Duodenal mucosa (tissue), 2 donors: Measurements from ENCODE around the gene CHRM1.

Source experiments
- H3K27ac ChIP-seq: one replicate; pipeline ENCODE4 v1.7.0; 2013; ENCODE audit warnings: low read depth, low read length
- H3K27me3 ChIP-seq, 2 donors: one replicate each; pipeline ENCODE4 v1.7.0; 2013; ENCODE audit warnings: low read length in 2 of 2, control low read depth in 1 of 2; ENCODE audit not compliant: insufficient read depth in 2 of 2, control insufficient read depth in 1 of 2
- H3K36me3 ChIP-seq, 2 donors: one replicate each; pipeline ENCODE4 v1.7.0; 2013; ENCODE audit warnings: low read length in 2 of 2, control low read depth in 1 of 2; ENCODE audit not compliant: insufficient read depth in 2 of 2, control insufficient read depth in 1 of 2
- H3K4me1 ChIP-seq, 2 donors: one replicate each; pipeline ENCODE4 v1.7.0; 2013; ENCODE audit warnings: low read length in 2 of 2, control low read depth in 1 of 2; ENCODE audit not compliant: insufficient read depth in 2 of 2, control insufficient read depth in 1 of 2
- H3K4me3 ChIP-seq, 2 donors: one replicate each; pipeline ENCODE4 v1.7.0; 2013; ENCODE audit warnings: low read length in 2 of 2, low read depth in 1 of 2
- H3K9ac ChIP-seq, 2 donors: one replicate each; pipeline ENCODE4 v1.7.0; 2013; ENCODE audit warnings: low read length in 2 of 2, low read depth in 1 of 2
- H3K9me3 ChIP-seq, 2 donors: one replicate each; pipeline ENCODE4 v1.7.0; 2013; ENCODE audit warnings: low read length in 2 of 2, control low read depth in 1 of 2; ENCODE audit not compliant: control insufficient read depth in 1 of 2

Gene CHRM1

DNA sequence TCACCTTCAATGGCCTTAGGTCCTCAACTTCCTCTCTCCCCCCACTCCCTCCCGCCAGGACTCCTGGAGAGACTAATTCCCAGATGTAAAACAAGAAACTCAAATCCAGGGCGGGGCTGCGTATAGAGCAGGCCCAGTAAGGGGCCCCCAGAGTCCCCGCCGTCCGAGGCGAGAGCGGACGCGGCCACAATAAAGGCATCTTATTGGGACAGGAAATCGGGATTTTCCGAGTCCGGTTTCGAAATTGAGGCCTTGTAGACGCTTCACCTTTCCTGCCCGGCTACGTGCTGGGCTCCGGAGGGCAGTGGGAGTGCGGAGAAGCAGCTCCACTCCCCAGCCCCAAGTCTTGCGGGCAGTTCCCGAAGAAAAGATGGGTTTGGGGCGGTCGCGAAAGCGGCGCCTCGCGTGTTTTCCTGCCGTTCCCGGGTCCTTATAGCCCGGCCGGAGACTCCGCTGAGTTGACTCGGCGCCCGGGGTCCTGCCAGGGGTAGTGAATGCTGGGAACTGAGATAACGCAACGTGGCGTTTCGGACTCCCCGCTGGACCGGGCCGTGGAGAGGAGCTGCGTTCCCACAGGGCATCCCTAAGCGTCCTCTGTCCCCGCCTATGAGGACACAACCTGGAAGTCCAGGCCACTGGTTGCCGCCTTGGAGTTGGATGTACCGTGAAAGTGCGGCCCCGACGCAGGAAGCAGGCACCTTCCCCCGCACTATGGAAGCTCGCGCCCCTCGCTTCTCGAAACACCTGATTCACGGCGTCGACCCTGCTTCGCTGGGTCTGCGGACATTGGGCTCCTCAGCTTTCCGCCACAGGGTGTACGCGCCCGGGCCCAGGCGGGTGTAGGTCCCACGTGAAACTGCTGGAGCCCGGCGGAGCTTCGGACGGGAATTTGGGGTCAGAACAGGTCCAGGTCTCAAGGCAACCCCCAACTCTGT is 4.8 kb upstream of the CHRM1 start:
- peak overlapping the region; percentile 54 to 56 for H3K4me3 ChIP-seq
- H3K27ac ChIP-seq = no peak overlapping the region
- peaks cover 54 to 64% of the 10 kb centered on the region in 2 donors for H3K27me3 ChIP-seq
- no peaks in the 10 kb centered on the region for H3K9me3 ChIP-seq
- peaks cover 23 to 40% of the 10 kb centered on the region in 2 donors for H3K4me1 ChIP-seq
- no peaks in the 10 kb centered on the region for H3K36me3 ChIP-seq
- no peak overlapping the region for H3K9ac ChIP-seq

DNA sequence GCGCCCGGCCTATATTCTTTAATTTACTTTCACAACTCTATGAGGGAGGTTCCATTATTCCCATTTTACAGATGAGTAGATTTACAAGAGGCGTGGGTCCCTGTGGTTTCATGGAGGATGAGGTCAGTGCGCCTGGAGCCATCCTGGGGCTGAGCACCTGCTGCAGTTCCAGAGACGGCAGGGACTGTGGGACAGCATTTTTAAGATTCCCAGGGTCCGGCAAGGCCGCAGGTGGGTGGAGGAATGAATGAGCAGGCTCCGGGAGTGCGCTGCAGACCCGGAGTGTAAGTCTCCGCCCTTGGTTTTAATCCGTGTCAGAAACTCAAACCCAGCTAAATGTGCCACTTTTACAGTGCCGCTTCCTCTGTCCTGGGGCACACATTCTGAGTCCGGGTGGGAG is 4.1 kb upstream of the CHRM1 start:
- Histone ChIP-seq H3K4me1 (peaks cover 23 to 40% of the 10 kb centered on the region in 2 donors), H3K27me3 (peaks cover 58 to 66% of the 10 kb centered on the region in 2 donors), H3K9me3 (no peaks in the 10 kb centered on the region), H3K27ac (no peak overlapping the region), H3K36me3 (no peaks in the 10 kb centered on the region), H3K4me3 (no peak overlapping the region), H3K9ac (no peak overlapping the region)

DNA sequence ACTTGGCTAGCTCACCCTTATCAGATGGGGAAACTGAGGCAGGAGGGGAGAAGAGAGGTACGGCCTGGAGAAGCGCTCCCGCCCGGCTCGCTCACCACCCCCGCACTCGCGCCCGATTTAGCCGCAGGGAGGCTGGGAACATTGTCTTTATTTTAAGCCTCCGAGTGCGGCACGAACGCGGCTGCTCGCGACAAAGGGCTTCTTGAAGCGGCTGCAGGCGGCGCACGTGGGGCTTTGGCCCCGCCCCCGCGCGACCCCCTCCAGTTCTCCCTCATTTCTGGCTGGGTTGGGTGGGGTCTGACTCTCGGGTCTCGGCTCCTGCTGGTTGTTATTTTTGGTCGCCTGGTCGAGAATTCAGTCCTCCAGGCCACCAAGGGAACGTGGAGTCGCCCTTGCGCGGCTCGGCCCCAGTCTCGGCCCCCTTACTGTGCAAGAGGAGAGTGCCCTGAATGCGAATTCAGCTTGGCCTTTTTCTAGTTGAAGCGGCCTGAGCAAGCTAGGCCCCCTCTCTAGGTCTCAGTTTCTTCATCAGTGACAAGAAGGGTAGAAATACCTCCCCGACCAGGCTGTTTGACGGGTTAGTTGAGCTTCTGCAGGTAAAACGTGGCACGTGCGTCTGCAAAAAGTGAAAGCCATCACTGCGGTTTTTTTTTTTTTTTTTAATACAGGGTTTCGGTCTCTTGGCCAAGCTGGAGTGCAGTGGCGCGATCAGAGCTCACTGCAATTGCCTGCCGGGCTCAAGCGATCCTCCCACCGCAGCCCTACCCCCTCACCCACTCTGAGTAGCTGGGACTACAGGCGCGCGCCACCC is 2.6 kb upstream of the CHRM1 start:
- peak overlapping the region; percentile 36 to 50 for H3K4me3 ChIP-seq
- H3K9ac ChIP-seq = no peak overlapping the region
- H3K27me3 ChIP-seq = peaks cover 58 to 65% of the 10 kb centered on the region in 2 donors
- H3K9me3 ChIP-seq = no peaks in the 10 kb centered on the region
- H3K27ac ChIP-seq = no peak overlapping the region
- peaks cover 26 to 40% of the 10 kb centered on the region in 2 donors for H3K4me1 ChIP-seq
- no peaks in the 10 kb centered on the region for H3K36me3 ChIP-seq

DNA sequence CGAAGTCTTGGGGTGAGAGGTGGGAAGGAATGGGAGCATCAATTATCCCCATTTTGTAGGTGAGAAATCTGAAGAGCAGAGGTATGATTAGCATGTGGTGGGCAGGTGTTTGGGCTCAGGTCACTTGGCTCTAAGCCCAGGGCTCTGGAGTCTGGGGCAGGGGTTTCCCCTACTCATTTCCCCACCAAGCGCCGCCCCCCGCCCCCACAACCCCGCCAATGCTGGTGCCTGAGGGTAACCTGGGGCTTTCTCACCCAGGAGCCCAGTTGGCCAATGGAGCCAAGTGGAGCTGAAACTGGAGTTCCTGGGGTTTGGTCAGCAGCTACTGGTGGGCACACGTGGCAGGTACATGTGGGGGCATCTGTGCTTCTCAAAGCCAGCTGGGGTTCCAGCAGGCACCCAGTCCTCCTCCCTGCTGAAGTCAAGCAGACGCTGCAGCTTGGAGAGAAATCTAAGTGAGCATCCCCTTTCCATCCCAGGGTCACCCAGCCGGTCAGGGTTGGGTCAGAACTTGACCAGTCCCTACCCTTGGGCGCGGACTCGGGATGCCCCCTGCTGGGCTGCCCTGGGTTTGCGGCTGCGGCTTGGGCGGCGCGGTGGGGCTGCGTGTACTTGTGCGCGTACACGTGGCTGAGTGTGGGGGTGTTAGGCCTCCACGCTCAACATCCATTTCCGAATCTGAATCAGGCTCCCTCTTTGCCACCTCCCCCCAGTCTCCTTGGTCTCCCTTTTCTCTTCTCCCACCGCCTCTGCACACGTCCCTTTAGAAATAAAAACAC is 1.7 kb upstream of the CHRM1 start:
- H3K4me1 ChIP-seq = peaks cover 26 to 35% of the 10 kb centered on the region in 2 donors
- H3K9ac ChIP-seq = no peak overlapping the region
- no peak overlapping the region for H3K27ac ChIP-seq
- no peak overlapping the region for H3K4me3 ChIP-seq
- peaks cover 57 to 58% of the 10 kb centered on the region in 2 donors for H3K27me3 ChIP-seq
- no peaks in the 10 kb centered on the region for H3K36me3 ChIP-seq
- no peaks in the 10 kb centered on the region for H3K9me3 ChIP-seq

- Histone ChIP-seq H3K9me3 (no peaks in the 10 kb centered on the region), H3K27ac (no peak overlapping the region), H3K36me3 (no peaks in the 10 kb centered on the region), H3K9ac (no peak overlapping the region), H3K4me1 (peaks cover 26 to 35% of the 10 kb centered on the region in 2 donors), H3K4me3 (peak overlapping the region in 1 of 2 donors; percentile 35), H3K27me3 (peaks cover 51% of the 10 kb centered on the region in 2 donors)
Observed at GRCh38 chr11:62922189-62922589, 1.0 kb upstream of the CHRM1 start.

GRCh38 chr11:62921573-62922188 is 518 bp upstream of the CHRM1 start:
- H3K36me3 ChIP-seq = no peaks in the 10 kb centered on the region
- no peaks in the 10 kb centered on the region for H3K9me3 ChIP-seq
- peak overlapping the region in 1 of 2 donors; percentile 35 for H3K4me3 ChIP-seq
- peaks cover 24 to 35% of the 10 kb centered on the region in 2 donors for H3K4me1 ChIP-seq
- peaks cover 46% of the 10 kb centered on the region in 2 donors for H3K27me3 ChIP-seq
- H3K9ac ChIP-seq = peak overlapping the region in 1 of 2 donors; percentile 25
- H3K27ac ChIP-seq = no peak overlapping the region

DNA sequence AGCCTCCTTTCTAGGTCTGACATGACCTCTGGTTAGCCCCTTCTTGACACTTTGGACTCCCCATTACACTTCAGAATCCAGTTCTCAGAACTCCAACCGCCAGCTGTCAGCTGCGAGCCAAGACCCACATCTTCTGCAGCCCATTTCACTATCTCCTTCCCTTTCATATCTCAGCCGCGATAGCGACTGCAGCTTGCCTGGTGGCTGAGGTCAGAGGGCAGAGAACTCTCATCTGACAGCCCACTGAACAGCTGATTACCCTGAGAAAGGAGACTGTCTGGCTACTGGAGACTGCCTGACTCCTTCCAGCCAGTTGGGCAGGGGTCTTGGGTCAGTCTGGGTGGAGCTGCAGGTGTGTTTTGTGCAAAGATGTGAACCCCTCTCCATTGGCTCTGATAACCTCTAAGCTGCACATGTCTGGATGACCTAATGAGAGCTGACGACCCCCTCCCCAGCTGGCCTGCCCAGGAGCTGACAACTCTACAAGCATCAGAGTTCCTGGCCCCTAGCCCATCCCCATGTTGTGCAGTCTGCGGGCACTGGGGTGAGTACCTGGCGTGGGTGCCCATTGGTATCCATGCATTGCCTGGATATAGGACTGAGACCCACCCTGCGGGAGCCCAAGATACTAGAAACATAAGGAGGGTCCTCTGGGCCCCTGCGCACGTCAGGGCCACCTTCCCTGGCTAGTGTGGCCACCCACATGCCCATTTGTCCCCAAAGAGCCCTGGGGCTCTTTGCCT is 1.1 kb downstream of the CHRM1 start:
- Histone ChIP-seq H3K4me1 (peaks cover 14 to 22% of the 10 kb centered on the region in 2 donors), H3K36me3 (no peaks in the 10 kb centered on the region), H3K9ac (no peak overlapping the region), H3K4me3 (no peak overlapping the region), H3K9me3 (no peaks in the 10 kb centered on the region), H3K27me3 (peaks cover 30 to 31% of the 10 kb centered on the region in 2 donors), H3K27ac (no peak overlapping the region)

DNA sequence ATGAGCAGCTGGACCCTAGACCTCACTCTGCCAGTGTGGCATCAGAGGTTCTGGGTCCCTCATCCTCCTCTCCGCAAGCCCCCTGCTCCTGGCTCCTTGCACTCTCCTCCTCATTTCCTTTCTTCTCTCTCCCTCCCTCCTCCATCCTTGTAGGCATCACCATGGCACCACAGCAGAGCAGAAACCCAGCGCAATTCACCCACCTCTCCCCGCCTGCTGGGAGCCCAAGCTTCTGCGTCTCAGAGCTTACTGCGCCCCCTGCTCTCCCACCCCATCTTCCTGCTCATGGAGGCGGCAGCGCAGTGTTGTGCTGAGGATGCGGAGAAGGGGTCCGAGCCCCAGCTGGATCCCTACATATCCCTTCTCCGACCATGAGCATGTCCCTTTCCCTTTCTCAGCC is 1.7 kb downstream of the CHRM1 start:
- H3K27ac ChIP-seq = no peak overlapping the region
- H3K9ac ChIP-seq = no peak overlapping the region
- H3K9me3 ChIP-seq = no peaks in the 10 kb centered on the region
- no peaks in the 10 kb centered on the region for H3K36me3 ChIP-seq
- peaks cover 29 to 31% of the 10 kb centered on the region in 2 donors for H3K27me3 ChIP-seq
- peaks cover 14 to 22% of the 10 kb centered on the region in 2 donors for H3K4me1 ChIP-seq
- H3K4me3 ChIP-seq = no peak overlapping the region

DNA sequence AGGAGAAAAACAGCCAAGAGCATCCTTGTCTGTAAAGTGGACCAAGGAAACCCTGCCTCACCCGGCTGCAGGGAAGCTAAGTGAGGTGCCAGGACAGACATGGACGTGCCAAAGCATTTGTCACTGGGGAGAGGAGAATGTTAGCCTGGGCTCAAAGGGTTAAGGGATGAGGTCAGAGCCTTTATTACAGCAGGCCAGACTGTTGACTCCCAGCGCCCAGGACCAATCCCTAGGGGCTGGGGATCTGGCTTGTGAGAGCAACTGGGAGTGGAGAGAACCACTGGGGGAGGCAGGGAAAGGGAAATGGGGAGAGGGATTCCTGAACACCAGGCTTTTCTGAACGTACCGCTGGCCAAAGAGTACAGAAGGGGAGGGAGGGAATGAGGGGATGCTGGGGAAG is 2.6 kb downstream of the CHRM1 start:
- H3K4me3 ChIP-seq = no peak overlapping the region

More for the DNA sequence above, 2.6 kb downstream of the CHRM1 start:
- H3K9me3 ChIP-seq = no peaks in the 10 kb centered on the region
- peaks cover 9 to 16% of the 10 kb centered on the region in 2 donors for H3K4me1 ChIP-seq
- H3K9ac ChIP-seq = no peak overlapping the region
- H3K36me3 ChIP-seq = no peaks in the 10 kb centered on the region
- H3K27ac ChIP-seq = no peak overlapping the region
- H3K27me3 ChIP-seq = peaks cover 23 to 25% of the 10 kb centered on the region in 2 donors
